B cell (primary cell): ENCODE data around the gene OGDH. TPM values are rescaled to one million over a fixed set of nuclear protein-coding genes. Genes with fewer than 3 reads are reported as not detected.

Experiments used
- ATAC-seq: fragments of 200-7000 bp; cut with Tn5 transposase; one replicate; pipeline ENCODE4 v1.10.0; 2021; ENCODE audit warnings: low read depth, mild to moderate bottlenecking, moderate number of reproducible peaks, moderate library complexity
- CTCF ChIA-PET: fragments of 350-600 bp; sonication (Branson Sonifier 250); formaldehyde crosslinking; loops from one replicate; lab custom pipeline; 2021; ENCODE audit warnings: antibody characterized with exemption, inconsistent platforms; lab: Charles Lee
- POLR2A ChIA-PET: fragments of 350-600 bp; sonication (Branson Sonifier 250); formaldehyde crosslinking; loops from one replicate; lab custom pipeline; 2021; ENCODE audit warnings: antibody characterized with exemption; lab: Charles Lee
- DNase-seq: peaks from one replicate; pipeline ENCODE4 v3.0.0; 2013
- H2AFZ ChIP-seq: 2 replicates; pipeline ENCODE4 v1.6.1; 2012; ENCODE audit warnings: mild to moderate bottlenecking, low read depth, low read length; ENCODE audit not compliant: insufficient read depth, poor library complexity, severe bottlenecking
- H3K27ac ChIP-seq, 2 donors: 1 replicate in 1 of 2; 2 replicates in 1 of 2; pipeline ENCODE4 v1.5.1; 2012 to 2013; ENCODE audit warnings: low read length in 2 of 2, mild to moderate bottlenecking in 2 of 2, moderate library complexity in 1 of 2
- H3K27me3 ChIP-seq, 4 experiments: fragments of 200-600 bp in 1 of 4; sonication (generic) in 1 of 4; replicated peaks in 1 of 4; 1 replicate in 2 of 4; 2 replicates in 2 of 4; pipeline versions ENCODE4 v1.6.1 to v1.7.0; 2013 to 2016; ENCODE audit warnings: low read length in 3 of 4, mild to moderate bottlenecking in 2 of 4, mixed read lengths in 1 of 4, moderate library complexity in 1 of 4; ENCODE audit not compliant: insufficient read depth in 4 of 4, control insufficient read depth in 3 of 4; ENCODE audit errors: control extremely low read depth in 1 of 4
- H3K36me3 ChIP-seq, 2 experiments: replicated peaks in 1 of 2; 1 replicate in 1 of 2; 2 replicates in 1 of 2; pipeline versions ENCODE4 v1.6.1 to v1.7.1; 2013; ENCODE audit warnings: low read length in 1 of 2; ENCODE audit not compliant: insufficient read depth in 2 of 2, control insufficient read depth in 1 of 2; ENCODE audit errors: control extremely low read depth in 1 of 2, extremely low read depth in 1 of 2
- H3K4me1 ChIP-seq, 2 donors: fragments of 200-600 bp in 1 of 2; sonication (generic) in 1 of 2; 1 replicate in 1 of 2; 2 replicates in 1 of 2; pipeline versions ENCODE4 v1.5.1 to v1.6.1; 2013 to 2017; ENCODE audit warnings: low read length in 2 of 2; ENCODE audit not compliant: control insufficient read depth in 2 of 2, insufficient read depth in 2 of 2
- H3K4me2 ChIP-seq: replicated peaks from 2 replicates; pipeline ENCODE3; 2012; ENCODE audit warnings: mild to moderate bottlenecking, low read depth, low read length; ENCODE audit not compliant: poor library complexity, severe bottlenecking
- H3K4me3 ChIP-seq, 5 experiments: fragments of 200-600 bp in 1 of 5; sonication (generic) in 1 of 5; 1 replicate in 3 of 5; 2 replicates in 2 of 5; pipeline versions ENCODE4 v1.5.1 to v1.7.0; 2011 to 2016; ENCODE audit warnings: low read length in 4 of 5, mild to moderate bottlenecking in 4 of 5, low read depth in 2 of 5, control low read depth in 1 of 5, moderate library complexity in 1 of 5; ENCODE audit not compliant: insufficient read depth in 1 of 5; ENCODE audit errors: control extremely low read depth in 1 of 5, extremely low read depth in 1 of 5
- H3K79me2 ChIP-seq: fragments of 200-600 bp; sonication (generic); one replicate; pipeline ENCODE4 v1.6.0; 2016; ENCODE audit warnings: low read length; ENCODE audit not compliant: control insufficient read depth, insufficient read depth
- H3K9ac ChIP-seq: fragments of 200-600 bp; sonication (generic); 2 replicates; pipeline ENCODE4 v1.6.1; 2017; ENCODE audit warnings: mild to moderate bottlenecking, low read length, moderate library complexity
- H3K9me3 ChIP-seq, 3 donors: one replicate each; pipeline versions ENCODE4 v1.6.1 to v1.7.1; 2013; ENCODE audit warnings: low read length in 2 of 3; ENCODE audit not compliant: control insufficient read depth in 2 of 3, insufficient read depth in 1 of 3; ENCODE audit errors: control extremely low read depth in 1 of 3
- H4K20me1 ChIP-seq: 2 replicates; pipeline ENCODE4 v1.6.0; 2012; ENCODE audit warnings: mild to moderate bottlenecking, low read length; ENCODE audit not compliant: insufficient read depth, control insufficient read depth, poor library complexity, severe bottlenecking
- H3K27ac Mint-ChIP-seq: one replicate; pipeline ENCODE4 v1.8.0; 2021; ENCODE audit warnings: mixed read lengths
- H3K27me3 Mint-ChIP-seq: one replicate; pipeline ENCODE4 v1.8.0; 2021; ENCODE audit warnings: mixed read lengths
- H3K4me1 Mint-ChIP-seq: one replicate; pipeline ENCODE4 v1.8.0; 2021; ENCODE audit warnings: mixed read lengths
- H3K4me3 Mint-ChIP-seq: one replicate; pipeline ENCODE4 v1.8.0; 2021; ENCODE audit warnings: mixed read lengths
- H3K9me3 Mint-ChIP-seq: one replicate; pipeline ENCODE4 v1.8.0; 2022; ENCODE audit warnings: mixed read lengths; ENCODE audit not compliant: insufficient read depth
- EZH2 ChIP-seq: IDR thresholded peaks from 2 replicates; pipeline ENCODE4 v1.6.1; 2012; ENCODE audit warnings: borderline replicate concordance, low read depth, mild to moderate bottlenecking, moderate library complexity, low read length; ENCODE audit not compliant: insufficient read depth, poor library complexity, severe bottlenecking
- WGBS: methylation state at CpG from one replicate; pipeline ENCODE4 v1.1.5; 2013; ENCODE audit warnings: missing lambda C conversion rate; ENCODE audit not compliant: insufficient coverage; 5-methylcytosine and 5-hydroxymethylcytosine counted together
- intact Hi-C: fragments of 100-400 bp; cut with micrococcal nuclease; formaldehyde crosslinking; loops from one replicate; pipeline ENCODE4 v1.10.0; 2022
- polyA plus RNA-seq: library from polyadenylated mRNA; depleted of rRNA; stranded (reverse); fragments of >200 nt; gene quantifications from 2 replicates; pipeline ENCODE4 v1.2.3, GENCODE V29; 2012
- total RNA-seq, 2 donors: library from RNA; stranded (reverse); fragments of 120-200 nt in 1 of 2; gene quantifications; 1 replicate in 1 of 2; 2 replicates in 1 of 2; pipeline versions ENCODE4 v1.2.3 to v1.2.4, GENCODE V29; 2013 to 2022
- TF ChIP-seq, protein P1 (sequence below): fragments of 200-600 bp; IDR thresholded peaks from one replicate; pipeline ENCODE4 v1.8.0; 2022; ENCODE audit warnings: antibody characterized with exemption, mild to moderate bottlenecking

OGDH gene
- total and polyA plus RNA-seq, 2 donors (not counting 1 experiment from before 2014, with no cell fraction given) = 42.6 to 80.2 TPM

DNA sequence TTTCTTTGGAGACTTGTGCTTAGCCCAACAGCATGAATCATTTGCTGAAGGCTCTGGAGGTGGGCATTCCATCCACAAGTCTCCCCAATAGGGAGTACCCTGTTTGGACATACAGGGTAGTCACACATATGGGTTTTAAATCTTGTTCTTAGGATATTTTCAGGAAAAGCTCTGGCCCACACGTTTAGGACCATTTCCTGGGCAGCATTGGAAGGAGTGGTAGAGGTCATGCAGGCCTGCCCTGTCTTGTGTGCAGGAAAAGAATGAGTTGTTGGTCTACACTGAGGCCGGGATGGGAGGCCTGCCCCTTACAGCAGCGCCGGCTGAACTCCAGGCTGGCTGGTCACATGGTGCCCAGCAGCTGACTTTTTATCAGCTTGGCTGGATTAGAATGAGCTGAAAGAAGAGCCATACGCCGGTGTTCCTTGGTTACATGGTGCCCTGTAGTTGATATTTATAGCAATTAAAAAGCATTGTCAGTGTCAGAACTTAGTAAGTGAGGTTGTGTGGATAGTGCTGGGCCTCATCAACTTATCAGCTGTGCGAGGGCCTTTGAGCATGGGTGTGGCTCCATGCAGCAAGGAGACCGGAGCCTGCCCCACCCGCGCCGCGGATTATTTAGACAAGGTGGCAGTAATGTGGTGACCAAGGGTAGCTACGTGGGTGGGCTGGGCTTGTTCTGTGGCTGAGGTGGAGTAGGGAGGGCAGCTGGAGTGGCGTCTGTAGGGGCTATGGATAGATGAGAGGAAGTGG lies 28.6 kb downstream of the OGDH start:
- no peak overlapping the region for H3K4me3 Mint-ChIP-seq
- H3K27me3 Mint-ChIP-seq = no peaks in the 10 kb centered on the region
- Histone ChIP-seq H3K79me2 (peaks cover 4% of the 10 kb centered on the region), H3K36me3 (no peaks in the 10 kb centered on the region), H4K20me1 (no peaks in the 10 kb centered on the region), H3K27me3 (no peaks in the 10 kb centered on the region), H3K4me3 (no peak overlapping the region), H2AFZ (no peak overlapping the region), H3K4me2 (no peak overlapping the region), H3K9ac (no peak overlapping the region), H3K4me1 (peaks cover 80 to 100% of the 10 kb centered on the region in 2 donors), H3K9me3 (no peaks in the 10 kb centered on the region), H3K27ac (peak overlapping the region; percentile 93 to 95)
- 85% methylated on average over 13 of the region's 14 CpGs for WGBS
- TF ChIP-seq EZH2 = no peak
- TF ChIP-seq, protein P1, sequence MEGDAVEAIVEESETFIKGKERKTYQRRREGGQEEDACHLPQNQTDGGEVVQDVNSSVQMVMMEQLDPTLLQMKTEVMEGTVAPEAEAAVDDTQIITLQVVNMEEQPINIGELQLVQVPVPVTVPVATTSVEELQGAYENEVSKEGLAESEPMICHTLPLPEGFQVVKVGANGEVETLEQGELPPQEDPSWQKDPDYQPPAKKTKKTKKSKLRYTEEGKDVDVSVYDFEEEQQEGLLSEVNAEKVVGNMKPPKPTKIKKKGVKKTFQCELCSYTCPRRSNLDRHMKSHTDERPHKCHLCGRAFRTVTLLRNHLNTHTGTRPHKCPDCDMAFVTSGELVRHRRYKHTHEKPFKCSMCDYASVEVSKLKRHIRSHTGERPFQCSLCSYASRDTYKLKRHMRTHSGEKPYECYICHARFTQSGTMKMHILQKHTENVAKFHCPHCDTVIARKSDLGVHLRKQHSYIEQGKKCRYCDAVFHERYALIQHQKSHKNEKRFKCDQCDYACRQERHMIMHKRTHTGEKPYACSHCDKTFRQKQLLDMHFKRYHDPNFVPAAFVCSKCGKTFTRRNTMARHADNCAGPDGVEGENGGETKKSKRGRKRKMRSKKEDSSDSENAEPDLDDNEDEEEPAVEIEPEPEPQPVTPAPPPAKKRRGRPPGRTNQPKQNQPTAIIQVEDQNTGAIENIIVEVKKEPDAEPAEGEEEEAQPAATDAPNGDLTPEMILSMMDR = no peak
- ATAC-seq (no peak), DNase-seq (no peak)
- ChIA-PET CTCF (interaction anchor here (0.8 kb wide), 1 partner anchor 8 kb away, joined by 3 read pairs; no protein-coding TSS in a partner anchor), POLR2A (interaction anchor here (1.3 kb wide), 1 partner anchor 27 kb away, joined by 5 read pairs; no protein-coding TSS in a partner anchor)
- H3K27ac Mint-ChIP-seq = peak overlapping the region; percentile 97
- no peaks in the 10 kb centered on the region for H3K9me3 Mint-ChIP-seq
- intact Hi-C loops = no loop called here
- peaks cover 87% of the 10 kb centered on the region for H3K4me1 Mint-ChIP-seq

DNA sequence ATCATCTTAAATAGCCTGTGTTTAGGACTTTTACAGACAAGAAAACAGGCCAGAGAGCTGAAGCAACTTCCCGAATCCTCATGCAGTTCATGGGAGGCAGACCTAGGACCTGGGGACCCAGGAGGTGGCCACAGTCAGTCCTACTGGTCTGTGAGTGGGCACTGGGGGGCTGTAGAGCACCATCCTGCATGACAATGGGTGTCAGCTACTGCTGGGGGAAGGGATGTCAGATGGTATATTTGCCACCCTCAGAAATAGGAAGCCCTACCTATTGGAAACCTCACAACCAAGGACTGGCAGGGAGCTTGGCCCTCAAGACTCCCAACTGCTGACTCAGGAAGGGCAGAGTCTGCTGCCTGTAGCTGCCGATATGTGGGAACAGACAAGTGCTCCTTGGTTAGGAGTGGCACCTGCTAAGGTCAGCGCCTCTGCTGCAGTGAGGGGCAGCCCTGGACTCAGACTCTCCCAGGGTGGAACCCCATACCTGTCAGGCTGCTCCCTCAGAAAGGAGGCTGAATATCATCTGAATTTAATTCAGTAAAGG lies 29.7 kb downstream of the OGDH start:
- peak overlapping the region; percentile 22 to 93 for H3K27ac ChIP-seq
- POLR2A ChIA-PET = interaction anchor here (0.5 to 0.7 kb wide), 2 partner anchors 49 to 145 kb away, joined by 3 to 6 read pairs; no protein-coding TSS in a partner anchor
- Mint-ChIP-seq H3K4me1 (peaks cover 83% of the 10 kb centered on the region), H3K27ac (peak overlapping the region; percentile 76), H3K27me3 (no peaks in the 10 kb centered on the region), H3K9me3 (no peaks in the 10 kb centered on the region), H3K4me3 (no peak overlapping the region)
- no peak overlapping the region for H2AFZ ChIP-seq
- no peak overlapping the region for H3K4me2 ChIP-seq
- H3K9me3 ChIP-seq = no peaks in the 10 kb centered on the region
- no peaks in the 10 kb centered on the region for H3K27me3 ChIP-seq
- H3K36me3 ChIP-seq = no peaks in the 10 kb centered on the region
- 86% methylated on average over 3 of the region's 3 CpGs for WGBS
- CTCF ChIA-PET = interaction anchor here (0.7 to 4.5 kb wide), 4 partner anchors 12 to 500 kb away, joined by 3 to 25 read pairs (median 5); partner anchors contain the start of gene OGDH
- no peak overlapping the region for H3K4me3 ChIP-seq
- intact Hi-C loops = no loop called here
- peaks cover 72 to 96% of the 10 kb centered on the region in 2 donors for H3K4me1 ChIP-seq
- no peak for TF ChIP-seq EZH2
- TF ChIP-seq, protein P1 = no peak
- DNase-seq = no peak
- no peak overlapping the region for H3K9ac ChIP-seq
- H3K79me2 ChIP-seq = peaks cover 5% of the 10 kb centered on the region
- no peak for ATAC-seq
- H4K20me1 ChIP-seq = no peaks in the 10 kb centered on the region
